CD4-positive, alpha-beta T cell (primary cell): Measurements from ENCODE around the gene TMEM33. TPM values are rescaled to one million over a fixed set of nuclear protein-coding genes. Genes with fewer than 3 reads are reported as not detected.
"Not testable (repeated sequence)": the region's sequence is repeated elsewhere in the genome, so short reads cannot be mapped to it uniquely, and the experiment has no call there.

Experiments
- ATAC-seq: fragments of 200-7000 bp; cut with Tn5 transposase; one replicate; pipeline ENCODE4 v1.10.0; 2022; ENCODE audit warnings: mild to moderate bottlenecking; ENCODE audit not compliant: poor library complexity
- CTCF ChIA-PET: fragments of 350-600 bp; sonication (Branson Sonifier 250); formaldehyde crosslinking; loops from one replicate; lab custom pipeline; 2021; ENCODE audit warnings: antibody characterized with exemption, inconsistent platforms; lab: Charles Lee
- POLR2A ChIA-PET: fragments of 350-600 bp; sonication (Branson Sonifier 250); formaldehyde crosslinking; loops from one replicate; lab custom pipeline; 2021; ENCODE audit warnings: antibody characterized with exemption, inconsistent platforms; lab: Charles Lee
- DNase-seq, 14 experiments: peaks; one replicate each; pipeline ENCODE4 v3.0.0-alpha.2; 2013 to 2020; ENCODE audit warnings: mixed read lengths in 2 of 14
- H3K27ac ChIP-seq, 2 donors: one replicate each; pipeline versions ENCODE4 v1.5.1 to v1.7.0; 2013; ENCODE audit warnings: low read length in 2 of 2, low read depth in 1 of 2, mild to moderate bottlenecking in 1 of 2
- H3K27me3 ChIP-seq, 2 experiments: 1 replicate in 1 of 2; 2 replicates in 1 of 2; pipeline versions ENCODE4 v1.6.1 to v1.7.0; 2013; ENCODE audit warnings: low read length in 2 of 2, control low read depth in 1 of 2, mild to moderate bottlenecking in 1 of 2, moderate library complexity in 1 of 2; ENCODE audit not compliant: insufficient read depth in 2 of 2, control insufficient read depth in 1 of 2
- H3K36me3 ChIP-seq: one replicate; pipeline ENCODE4 v1.6.1; 2013; ENCODE audit warnings: low read length, control low read depth; ENCODE audit not compliant: insufficient read depth
- H3K4me1 ChIP-seq: one replicate; pipeline ENCODE4 v1.6.1; 2013; ENCODE audit warnings: low read length, control low read depth; ENCODE audit not compliant: insufficient read depth
- H3K4me3 ChIP-seq: one replicate; pipeline ENCODE4 v1.5.1; 2013; ENCODE audit warnings: mild to moderate bottlenecking, low read length, moderate library complexity
- H3K9me3 ChIP-seq, 2 experiments: 1 replicate in 1 of 2; 2 replicates in 1 of 2; pipeline versions ENCODE4 v1.6.1 to v1.7.0; 2013; ENCODE audit warnings: low read length in 2 of 2, mild to moderate bottlenecking in 2 of 2, control low read depth in 1 of 2, moderate library complexity in 1 of 2; ENCODE audit not compliant: control insufficient read depth in 1 of 2, insufficient read depth in 1 of 2
- H3K27ac Mint-ChIP-seq: one replicate; pipeline ENCODE4 v1.8.0; 2020; ENCODE audit warnings: mixed read lengths
- H3K27me3 Mint-ChIP-seq: one replicate; pipeline ENCODE4 v1.8.0; 2021; ENCODE audit warnings: mixed read lengths
- H3K36me3 Mint-ChIP-seq: one replicate; pipeline ENCODE4 v1.8.0; 2021; ENCODE audit warnings: low read depth, mixed read lengths
- H3K4me1 Mint-ChIP-seq: one replicate; pipeline ENCODE4 v1.8.0; 2021; ENCODE audit warnings: low read depth, mixed read lengths
- H3K4me3 Mint-ChIP-seq: one replicate; pipeline ENCODE4 v1.8.0; 2020; ENCODE audit warnings: mild to moderate bottlenecking, mixed read lengths
- H3K9me3 Mint-ChIP-seq: one replicate; pipeline ENCODE4 v1.8.0; 2020; ENCODE audit warnings: mixed read lengths
- intact Hi-C, 2 experiments: fragments of 100-400 bp; cut with DNase I in 1 of 2; cut with micrococcal nuclease in 1 of 2; formaldehyde crosslinking; loops; one replicate each; pipeline versions ENCODE4 v1.15.1 to v1.9.0; 2023 to 2025; cut with DNase I, micrococcal nuclease
- total RNA-seq, 174 experiments: library from RNA in 2 of 174; stranded (reverse) in 2 of 174; gene quantifications; one replicate each; pipeline ENCODE4 v1.2.3 and lab custom pipeline; 2021 to 2026
- TF ChIP-seq, protein P1 (sequence below): fragments of 200-600 bp; IDR thresholded peaks from one replicate; pipeline ENCODE4 v1.8.0; 2022; ENCODE audit warnings: antibody characterized with exemption, mild to moderate bottlenecking

TMEM33 gene
- total RNA-seq, 2 experiments from 2014 or later, result 18.0 to 19.7 TPM

DNA sequence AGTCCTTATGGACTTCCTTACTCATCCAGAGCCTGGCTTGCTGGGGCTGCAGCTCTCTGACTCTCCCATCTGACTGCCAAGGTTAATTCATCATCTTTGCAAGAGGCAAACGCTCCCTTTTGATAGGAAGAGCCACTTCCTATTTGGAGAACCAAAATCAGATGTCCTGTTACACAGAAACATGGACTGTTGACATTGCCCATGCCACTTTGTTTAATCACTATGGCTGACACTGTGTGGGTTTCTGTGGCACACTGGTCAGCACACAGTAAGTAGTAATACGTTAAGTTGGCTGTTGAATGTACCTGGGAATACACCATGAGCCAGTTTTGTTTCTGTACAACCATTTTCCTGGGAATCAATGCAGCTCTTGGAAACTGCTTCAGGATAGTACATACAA lies 45.1 kb upstream of the TMEM33 start:
- intact Hi-C loops, result no loop called here
- H3K4me1 ChIP-seq, result no peaks in the 10 kb centered on the region
- no peaks in the 10 kb centered on the region for H3K9me3 ChIP-seq
- no peak overlapping the region for H3K4me3 Mint-ChIP-seq
- no peak for ATAC-seq
- ChIA-PET POLR2A (no interaction called here), CTCF (no interaction called here)
- H3K27ac Mint-ChIP-seq, result no peak overlapping the region
- no peak overlapping the region for H3K4me3 ChIP-seq
- H3K27me3 Mint-ChIP-seq, result peaks cover 72% of the 10 kb centered on the region
- H3K9me3 Mint-ChIP-seq, result no peaks in the 10 kb centered on the region
- no peak for DNase-seq
- no peaks in the 10 kb centered on the region for H3K36me3 Mint-ChIP-seq
- H3K27me3 ChIP-seq, result peaks cover 0 to 25% of the 10 kb centered on the region in 2 experiments
- H3K36me3 ChIP-seq, result no peaks in the 10 kb centered on the region
- no peaks in the 10 kb centered on the region for H3K4me1 Mint-ChIP-seq
- no peak overlapping the region for H3K27ac ChIP-seq
- TF ChIP-seq, protein P1, sequence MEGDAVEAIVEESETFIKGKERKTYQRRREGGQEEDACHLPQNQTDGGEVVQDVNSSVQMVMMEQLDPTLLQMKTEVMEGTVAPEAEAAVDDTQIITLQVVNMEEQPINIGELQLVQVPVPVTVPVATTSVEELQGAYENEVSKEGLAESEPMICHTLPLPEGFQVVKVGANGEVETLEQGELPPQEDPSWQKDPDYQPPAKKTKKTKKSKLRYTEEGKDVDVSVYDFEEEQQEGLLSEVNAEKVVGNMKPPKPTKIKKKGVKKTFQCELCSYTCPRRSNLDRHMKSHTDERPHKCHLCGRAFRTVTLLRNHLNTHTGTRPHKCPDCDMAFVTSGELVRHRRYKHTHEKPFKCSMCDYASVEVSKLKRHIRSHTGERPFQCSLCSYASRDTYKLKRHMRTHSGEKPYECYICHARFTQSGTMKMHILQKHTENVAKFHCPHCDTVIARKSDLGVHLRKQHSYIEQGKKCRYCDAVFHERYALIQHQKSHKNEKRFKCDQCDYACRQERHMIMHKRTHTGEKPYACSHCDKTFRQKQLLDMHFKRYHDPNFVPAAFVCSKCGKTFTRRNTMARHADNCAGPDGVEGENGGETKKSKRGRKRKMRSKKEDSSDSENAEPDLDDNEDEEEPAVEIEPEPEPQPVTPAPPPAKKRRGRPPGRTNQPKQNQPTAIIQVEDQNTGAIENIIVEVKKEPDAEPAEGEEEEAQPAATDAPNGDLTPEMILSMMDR, result no peak

- peaks cover 35% of the 10 kb centered on the region for H3K27me3 Mint-ChIP-seq
- ChIA-PET POLR2A (no interaction called here), CTCF (interaction anchor here (0.6 to 0.7 kb wide), 2 partner anchors 39 to 193 kb away, joined by 3 read pairs; no protein-coding TSS in a partner anchor)
- no peaks in the 10 kb centered on the region for H3K27me3 ChIP-seq
- no peak overlapping the region for H3K4me3 Mint-ChIP-seq
- H3K9me3 ChIP-seq, result no peaks in the 10 kb centered on the region
- H3K27ac ChIP-seq, result no peak overlapping the region
- no peaks in the 10 kb centered on the region for H3K9me3 Mint-ChIP-seq
- H3K4me1 Mint-ChIP-seq, result no peaks in the 10 kb centered on the region
- H3K4me3 ChIP-seq, result no peak overlapping the region
- TF ChIP-seq, protein P1, result no peak
- H3K36me3 Mint-ChIP-seq, result no peaks in the 10 kb centered on the region
- no peaks in the 10 kb centered on the region for H3K36me3 ChIP-seq
- H3K4me1 ChIP-seq, result no peaks in the 10 kb centered on the region
- ATAC-seq, result no peak
- intact Hi-C loops, result no loop called here
- no peak for DNase-seq
- no peak overlapping the region for H3K27ac Mint-ChIP-seq
These were observed 38.6 kb upstream of the TMEM33 start for GRCh38 chr4:41896648-41897047.

GRCh38 chr4:41897698-41898097 lies 37.5 kb upstream of the TMEM33 start:
- ATAC-seq (no peak), DNase-seq (no peak)
- intact Hi-C loops, result no loop called here
- H3K27ac Mint-ChIP-seq, result no peak overlapping the region
- no peaks in the 10 kb centered on the region for H3K36me3 Mint-ChIP-seq
- no peaks in the 10 kb centered on the region for H3K27me3 ChIP-seq
- H3K9me3 ChIP-seq, result no peaks in the 10 kb centered on the region
- ChIA-PET POLR2A (no interaction called here), CTCF (no interaction called here)
- H3K4me3 Mint-ChIP-seq, result no peak overlapping the region
- H3K4me3 ChIP-seq, result no peak overlapping the region
- H3K36me3 ChIP-seq, result no peaks in the 10 kb centered on the region
- no peak overlapping the region for H3K27ac ChIP-seq
- no peaks in the 10 kb centered on the region for H3K9me3 Mint-ChIP-seq
- H3K27me3 Mint-ChIP-seq, result peaks cover 35% of the 10 kb centered on the region
- TF ChIP-seq, protein P1, result no peak
- H3K4me1 Mint-ChIP-seq, result no peaks in the 10 kb centered on the region
- H3K4me1 ChIP-seq, result no peaks in the 10 kb centered on the region

DNA sequence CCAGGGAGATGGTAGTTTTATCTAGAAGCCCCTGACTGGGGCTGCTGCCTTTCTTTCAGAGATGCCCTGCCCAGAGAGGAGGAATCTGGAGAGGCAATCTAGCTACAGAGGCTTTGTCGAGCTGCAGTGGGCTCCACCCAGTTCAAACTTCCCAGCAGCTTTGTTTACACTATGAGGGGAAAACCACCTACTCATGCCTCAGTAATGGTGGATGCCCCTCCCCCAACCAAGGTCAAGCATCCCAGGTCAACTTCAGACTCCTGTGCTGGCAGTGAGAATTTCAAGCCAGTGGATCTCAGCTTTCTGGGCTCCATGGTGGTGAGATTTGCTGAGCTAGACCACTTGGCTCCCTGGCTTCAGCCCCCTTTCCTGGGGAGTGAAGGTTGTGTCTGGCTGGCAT lies 26.1 kb upstream of the TMEM33 start:
- H3K9me3 Mint-ChIP-seq, H3K27ac ChIP-seq, CTCF ChIA-PET, H3K27me3 ChIP-seq, H3K4me1 ChIP-seq, H3K4me3 ChIP-seq, ATAC-seq, DNase-seq, H3K4me3 Mint-ChIP-seq, H3K27ac Mint-ChIP-seq, H3K9me3 ChIP-seq, POLR2A ChIA-PET, intact Hi-C loops, H3K36me3 Mint-ChIP-seq, H3K36me3 ChIP-seq, H3K4me1 Mint-ChIP-seq: not testable (repeated sequence)
- H3K27me3 Mint-ChIP-seq, result peaks cover 18% of the 10 kb centered on the region
